Measurements from ENCODE around the gene TBX21.
"Not testable (repeated sequence)": the region's sequence is repeated elsewhere in the genome, so short reads cannot be mapped to it uniquely, and the experiment has no call there.

TBX21 gene

GRCh38 chr17:47733674-47734410, 806 bp downstream of the TBX21 start:
- Histone ChIP-seq H3K4me3 (ENCODE audit: low read length) (peak overlapping the region; percentile 26), H3K27me3 (ENCODE audit: control insufficient read depth, insufficient read depth, low read length) (peaks cover 20% of the 10 kb centered on the region), H3K27ac (ENCODE audit: low read depth, low read length) (no peak overlapping the region), H3K4me1 (ENCODE audit: control insufficient read depth, insufficient read depth, low read length) (no peaks in the 10 kb centered on the region), H3K9ac (ENCODE audit: low read length) (no peak overlapping the region), H3K36me3 (ENCODE audit: control insufficient read depth, insufficient read depth, low read length) (no peaks in the 10 kb centered on the region)

GRCh38 chr17:47735139-47735464, 2.1 kb downstream of the TBX21 start:
- Histone ChIP-seq H3K4me1 (ENCODE audit: control insufficient read depth, insufficient read depth, low read length) (no peaks in the 10 kb centered on the region), H3K36me3 (ENCODE audit: control insufficient read depth, insufficient read depth, low read length) (no peaks in the 10 kb centered on the region), H3K9ac (ENCODE audit: low read length) (no peak overlapping the region), H3K27me3 (ENCODE audit: control insufficient read depth, insufficient read depth, low read length) (peaks cover 20% of the 10 kb centered on the region), H3K4me3 (ENCODE audit: low read length) (no peak overlapping the region), H3K27ac (ENCODE audit: low read depth, low read length) (no peak overlapping the region)

DNA sequence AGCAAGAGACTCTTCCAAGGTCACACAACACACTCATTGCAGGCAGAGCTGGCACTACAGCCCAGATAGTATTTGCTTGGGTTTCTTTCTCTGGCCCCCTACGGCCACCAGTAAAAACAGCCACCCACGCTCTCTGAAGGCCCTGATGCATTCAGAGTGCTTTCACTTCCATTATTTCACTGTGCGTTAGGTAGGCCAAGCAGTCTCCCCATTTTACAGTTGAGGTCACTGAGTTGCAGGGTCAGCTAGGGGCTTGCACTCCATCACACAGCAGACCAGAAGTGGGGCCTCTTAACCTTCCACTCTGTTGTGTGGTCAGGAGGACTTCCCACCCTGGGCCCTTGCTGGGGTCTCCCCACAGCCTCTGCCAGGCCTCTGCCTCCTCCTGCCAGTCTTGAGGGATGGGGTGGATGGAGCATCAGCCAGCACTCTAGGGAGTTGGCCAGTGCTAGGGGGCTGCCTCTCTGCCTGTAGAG, 2.5 kb downstream of the TBX21 start:
- peaks cover 20% of the 10 kb centered on the region for H3K27me3 ChIP-seq (ENCODE audit: control insufficient read depth, insufficient read depth, low read length)
- no peak overlapping the region for H3K9ac ChIP-seq (ENCODE audit: low read length)
- H3K27ac ChIP-seq (ENCODE audit: low read depth, low read length): no peak overlapping the region

GRCh38 chr17:47736501-47737495, 3.8 kb downstream of the TBX21 start:
- Histone ChIP-seq H3K27ac (ENCODE audit: low read depth, low read length) (no peak overlapping the region), H3K4me1 (ENCODE audit: control insufficient read depth, insufficient read depth, low read length) (no peaks in the 10 kb centered on the region), H3K27me3 (ENCODE audit: control insufficient read depth, insufficient read depth, low read length) (peaks cover 20% of the 10 kb centered on the region), H3K36me3 (ENCODE audit: control insufficient read depth, insufficient read depth, low read length) (no peaks in the 10 kb centered on the region), H3K4me3 (ENCODE audit: low read length) (no peak overlapping the region), H3K9ac (ENCODE audit: low read length) (no peak overlapping the region)

More for the DNA sequence above, 2.5 kb downstream of the TBX21 start:
- H3K4me3 ChIP-seq (ENCODE audit: low read length): no peak overlapping the region
- no peaks in the 10 kb centered on the region for H3K4me1 ChIP-seq (ENCODE audit: control insufficient read depth, insufficient read depth, low read length)
- no peaks in the 10 kb centered on the region for H3K36me3 ChIP-seq (ENCODE audit: control insufficient read depth, insufficient read depth, low read length)

DNA sequence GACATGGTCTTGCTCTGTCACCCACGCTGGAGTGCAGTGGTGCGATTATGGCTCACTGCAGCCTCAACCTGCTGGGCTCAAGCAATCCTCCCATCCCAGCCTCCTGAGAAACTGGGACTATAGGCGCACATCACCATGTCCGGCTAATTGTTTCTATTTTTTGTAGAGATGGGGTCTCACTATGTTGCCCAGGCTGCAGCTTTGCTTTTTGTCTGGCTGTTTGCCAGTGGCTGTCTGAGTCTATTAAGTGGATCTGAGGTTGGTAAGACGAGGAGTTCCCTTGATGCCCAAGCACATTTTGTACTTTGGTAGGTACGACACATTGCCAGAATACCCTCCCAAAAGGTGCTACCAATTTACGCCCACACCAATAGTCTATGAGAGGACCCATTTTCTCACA, 5.1 kb downstream of the TBX21 start:
- no peaks in the 10 kb centered on the region for H3K36me3 ChIP-seq (ENCODE audit: control insufficient read depth, insufficient read depth, low read length)
- H3K27ac ChIP-seq (ENCODE audit: low read depth, low read length): no peak overlapping the region
- H3K4me3 ChIP-seq (ENCODE audit: low read length): no peak overlapping the region
- H3K27me3 ChIP-seq (ENCODE audit: control insufficient read depth, insufficient read depth, low read length): peaks cover 16% of the 10 kb centered on the region
- no peak overlapping the region for H3K9ac ChIP-seq (ENCODE audit: low read length)
- H3K4me1 ChIP-seq (ENCODE audit: control insufficient read depth, insufficient read depth, low read length): no peaks in the 10 kb centered on the region

DNA sequence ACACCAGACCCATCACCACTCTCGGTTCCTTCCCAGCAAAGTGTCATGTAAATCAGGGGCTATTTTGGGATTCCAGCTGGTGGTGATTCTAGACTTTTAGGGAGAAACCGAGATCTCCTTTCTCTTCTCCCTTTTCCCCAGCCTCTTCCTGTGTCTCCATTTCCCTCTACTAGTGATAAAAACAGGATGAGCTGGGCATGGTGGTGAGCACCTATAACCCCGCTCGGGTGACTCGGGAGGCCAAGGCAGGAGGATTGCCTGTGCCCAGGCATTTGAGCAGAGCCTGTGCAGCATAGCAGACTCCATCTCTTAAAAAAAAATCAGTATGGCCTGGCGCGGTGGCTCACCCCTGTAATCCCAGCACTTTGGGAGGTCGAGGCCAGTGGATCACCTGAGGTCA, 6.1 kb downstream of the TBX21 start:
- no peak overlapping the region for H3K27ac ChIP-seq (ENCODE audit: low read depth, low read length)
- H3K36me3 ChIP-seq (ENCODE audit: control insufficient read depth, insufficient read depth, low read length): no peaks in the 10 kb centered on the region
- no peak overlapping the region for H3K9ac ChIP-seq (ENCODE audit: low read length)
- peaks cover 11% of the 10 kb centered on the region for H3K27me3 ChIP-seq (ENCODE audit: control insufficient read depth, insufficient read depth, low read length)
- no peaks in the 10 kb centered on the region for H3K4me1 ChIP-seq (ENCODE audit: control insufficient read depth, insufficient read depth, low read length)
- H3K4me3 ChIP-seq (ENCODE audit: low read length): no peak overlapping the region

- not testable (repeated sequence) for H3K27ac ChIP-seq (ENCODE audit: low read depth, low read length); H3K9ac ChIP-seq (ENCODE audit: low read length); H3K4me3 ChIP-seq (ENCODE audit: low read length); H3K4me1 ChIP-seq (ENCODE audit: control insufficient read depth, insufficient read depth, low read length); H3K36me3 ChIP-seq (ENCODE audit: control insufficient read depth, insufficient read depth, low read length); H3K27me3 ChIP-seq (ENCODE audit: control insufficient read depth, insufficient read depth, low read length)
These were observed 6.9 kb downstream of the TBX21 start for GRCh38 chr17:47739945-47740344.

GRCh38 chr17:47741109-47741792, 8.2 kb downstream of the TBX21 start:
- H3K27ac ChIP-seq (ENCODE audit: low read depth, low read length): no peak overlapping the region
- peaks cover 9% of the 10 kb centered on the region for H3K27me3 ChIP-seq (ENCODE audit: control insufficient read depth, insufficient read depth, low read length)
- no peaks in the 10 kb centered on the region for H3K36me3 ChIP-seq (ENCODE audit: control insufficient read depth, insufficient read depth, low read length)
- no peak overlapping the region for H3K9ac ChIP-seq (ENCODE audit: low read length)
- H3K4me3 ChIP-seq (ENCODE audit: low read length): no peak overlapping the region
- no peaks in the 10 kb centered on the region for H3K4me1 ChIP-seq (ENCODE audit: control insufficient read depth, insufficient read depth, low read length)

- Histone ChIP-seq H3K27me3 (ENCODE audit: control insufficient read depth, insufficient read depth, low read length) (peaks cover 9% of the 10 kb centered on the region), H3K4me1 (ENCODE audit: control insufficient read depth, insufficient read depth, low read length) (no peaks in the 10 kb centered on the region), H3K27ac (ENCODE audit: low read depth, low read length) (no peak overlapping the region), H3K9ac (ENCODE audit: low read length) (no peak overlapping the region), H3K4me3 (ENCODE audit: low read length) (no peak overlapping the region), H3K36me3 (ENCODE audit: control insufficient read depth, insufficient read depth, low read length) (no peaks in the 10 kb centered on the region)
These were observed 8.7 kb downstream of the TBX21 start for GRCh38 chr17:47741793-47742145.

DNA sequence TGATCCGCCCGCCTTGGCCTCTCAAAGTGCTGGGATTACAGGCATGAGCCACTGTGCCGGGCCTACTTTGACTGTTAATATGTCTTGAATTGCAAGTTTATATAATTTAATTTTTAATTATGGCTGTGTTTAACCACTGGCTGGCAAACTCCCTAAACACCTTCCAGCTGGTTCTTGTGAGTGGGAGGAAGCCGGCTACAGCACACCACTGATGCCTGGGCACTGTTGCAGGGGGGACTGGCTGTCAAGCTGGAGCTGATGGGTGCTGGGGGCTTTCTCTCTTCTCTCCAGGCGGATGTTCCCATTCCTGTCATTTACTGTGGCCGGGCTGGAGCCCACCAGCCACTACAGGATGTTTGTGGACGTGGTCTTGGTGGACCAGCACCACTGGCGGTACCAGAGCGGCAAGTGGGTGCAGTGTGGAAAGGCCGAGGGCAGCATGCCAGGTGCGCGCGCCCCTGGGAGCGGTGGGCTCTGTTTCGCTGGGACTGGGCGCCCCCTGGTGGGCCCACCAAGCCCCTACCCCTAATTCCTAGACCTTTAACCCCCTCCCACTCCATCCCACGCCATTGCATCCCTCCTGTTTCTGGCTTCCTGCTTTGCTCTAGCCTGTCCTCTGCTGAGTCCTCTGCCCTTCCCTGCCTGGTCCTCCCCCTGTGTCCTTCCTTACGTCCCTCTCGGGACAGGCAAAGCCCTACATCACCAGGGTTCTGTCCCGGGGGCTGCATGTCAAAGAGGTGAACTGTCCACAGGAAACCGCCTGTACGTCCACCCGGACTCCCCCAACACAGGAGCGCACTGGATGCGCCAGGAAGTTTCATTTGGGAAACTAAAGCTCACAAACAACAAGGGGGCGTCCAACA, 9.5 kb downstream of the TBX21 start:
- H3K4me1 ChIP-seq (ENCODE audit: control insufficient read depth, insufficient read depth, low read length): no peaks in the 10 kb centered on the region
- no peak overlapping the region for H3K27ac ChIP-seq (ENCODE audit: low read depth, low read length)
- H3K27me3 ChIP-seq (ENCODE audit: control insufficient read depth, insufficient read depth, low read length): peaks cover 9% of the 10 kb centered on the region
- no peaks in the 10 kb centered on the region for H3K36me3 ChIP-seq (ENCODE audit: control insufficient read depth, insufficient read depth, low read length)
- no peak overlapping the region for H3K9ac ChIP-seq (ENCODE audit: low read length)
- H3K4me3 ChIP-seq (ENCODE audit: low read length): no peak overlapping the region

GRCh38 chr17:47744168-47745036, 11.4 kb downstream of the TBX21 start:
- Histone ChIP-seq H3K27me3 (ENCODE audit: control insufficient read depth, insufficient read depth, low read length) (peaks cover 9% of the 10 kb centered on the region), H3K36me3 (ENCODE audit: control insufficient read depth, insufficient read depth, low read length) (no peaks in the 10 kb centered on the region), H3K4me1 (ENCODE audit: control insufficient read depth, insufficient read depth, low read length) (no peaks in the 10 kb centered on the region), H3K27ac (ENCODE audit: low read depth, low read length) (no peak overlapping the region), H3K9ac (ENCODE audit: low read length) (no peak overlapping the region), H3K4me3 (ENCODE audit: low read length) (no peak overlapping the region)
